Fibroblast of upper back skin (primary cell): Measurements from ENCODE around the gene ALS2.

Source experiments
- DNase-seq: peaks from one replicate; pipeline ENCODE4 v3.0.0-alpha.2; 2013

Gene ALS2

DNA sequence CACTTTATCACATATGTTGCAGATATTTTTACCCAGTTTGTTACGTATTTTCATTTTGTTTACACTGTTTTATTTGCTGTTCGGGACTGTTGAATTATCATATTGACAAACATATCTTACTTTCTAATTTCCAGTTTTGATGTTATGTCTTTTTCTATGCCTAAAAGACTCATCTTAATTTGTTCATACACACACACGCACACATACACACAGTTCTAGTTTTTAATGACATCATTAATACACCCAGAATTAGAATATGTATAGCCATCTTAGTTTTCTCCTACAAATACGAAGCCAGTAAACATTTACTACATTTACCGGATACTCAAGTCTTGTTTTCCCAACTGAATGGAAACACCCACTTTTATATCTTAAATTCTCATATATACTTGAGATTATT, 29.2 kb downstream of the ALS2 start:
- no peak for DNase-seq

DNA sequence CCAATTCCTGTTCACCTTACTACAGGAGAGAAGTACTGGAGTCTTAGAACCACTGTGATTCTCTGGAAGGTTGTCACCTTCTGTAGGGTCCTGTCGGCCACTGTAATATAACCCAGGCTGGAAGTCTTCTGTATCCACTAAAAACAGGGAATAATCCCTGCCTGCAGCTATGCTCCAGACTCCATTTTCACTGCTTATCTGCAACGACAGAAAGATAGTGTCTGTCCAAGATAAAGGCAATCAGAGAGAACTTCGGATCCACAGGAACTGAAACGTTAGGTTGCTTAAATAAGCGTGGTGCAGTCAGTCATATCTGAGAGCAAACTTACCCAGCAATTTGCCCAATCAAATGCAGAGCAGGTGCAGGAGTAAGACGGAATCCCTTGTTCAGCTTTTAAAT, 34.2 kb downstream of the ALS2 start:
- no peak for DNase-seq

DNA sequence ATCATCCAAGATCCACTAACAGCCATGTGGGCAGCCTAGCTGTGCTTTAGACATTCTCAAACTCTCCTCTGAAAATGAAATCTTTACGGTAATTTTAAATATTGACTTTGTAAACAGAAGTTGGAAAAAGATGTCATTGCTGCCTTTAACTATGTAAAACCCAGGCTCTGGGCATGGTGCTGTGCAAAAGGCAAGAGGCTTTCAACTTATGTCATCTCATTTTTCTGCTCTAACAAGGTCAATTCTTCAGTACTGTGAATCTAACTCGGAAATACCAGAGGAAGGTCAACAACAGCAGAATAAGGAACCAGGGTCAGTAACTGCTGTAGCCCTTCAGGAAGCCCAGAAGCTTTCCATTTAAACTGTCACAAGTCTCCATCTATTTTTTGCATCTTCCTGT, 45.2 kb downstream of the ALS2 start:
- DNase-seq, result no peak

DNA sequence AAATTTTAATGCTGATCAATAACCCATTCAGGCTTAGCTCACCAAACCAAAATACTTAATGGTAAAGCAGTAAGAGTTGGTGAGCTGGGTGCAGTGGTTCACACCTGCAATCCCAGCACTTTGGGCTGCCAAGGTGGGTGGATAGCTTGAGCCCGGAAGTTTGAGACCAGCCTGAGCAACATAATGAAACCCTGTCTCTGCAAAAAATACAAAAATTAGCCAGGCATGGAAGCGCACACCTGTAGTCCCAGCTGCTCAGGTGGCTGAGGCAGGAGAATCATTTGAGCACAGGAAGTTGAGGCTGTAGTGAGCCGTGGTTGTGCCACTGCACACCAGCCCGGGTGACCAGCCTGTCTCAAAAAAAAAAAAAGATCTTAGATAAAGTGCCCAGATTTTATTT, 46.6 kb downstream of the ALS2 start:
- DNase-seq, result no peak

DNA sequence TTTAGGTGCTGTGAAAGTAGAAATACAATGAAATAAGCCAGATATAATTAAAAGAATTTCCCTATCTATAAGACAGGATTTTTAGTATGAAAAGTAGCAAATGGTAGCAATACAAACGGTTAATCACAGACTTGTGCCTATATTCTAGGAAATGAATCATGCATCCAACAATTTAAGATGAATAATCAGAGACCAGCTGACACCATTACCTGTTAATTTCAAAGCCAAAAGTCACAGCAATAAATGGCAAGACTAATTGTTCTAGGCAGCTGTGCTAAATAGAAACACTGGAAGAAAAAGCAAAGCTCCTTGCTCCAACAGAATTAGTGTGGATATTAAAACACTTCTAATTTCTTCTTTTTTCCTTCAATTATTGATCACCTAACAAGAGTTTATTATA, 47.2 kb downstream of the ALS2 start:
- DNase-seq, result no peak

DNA sequence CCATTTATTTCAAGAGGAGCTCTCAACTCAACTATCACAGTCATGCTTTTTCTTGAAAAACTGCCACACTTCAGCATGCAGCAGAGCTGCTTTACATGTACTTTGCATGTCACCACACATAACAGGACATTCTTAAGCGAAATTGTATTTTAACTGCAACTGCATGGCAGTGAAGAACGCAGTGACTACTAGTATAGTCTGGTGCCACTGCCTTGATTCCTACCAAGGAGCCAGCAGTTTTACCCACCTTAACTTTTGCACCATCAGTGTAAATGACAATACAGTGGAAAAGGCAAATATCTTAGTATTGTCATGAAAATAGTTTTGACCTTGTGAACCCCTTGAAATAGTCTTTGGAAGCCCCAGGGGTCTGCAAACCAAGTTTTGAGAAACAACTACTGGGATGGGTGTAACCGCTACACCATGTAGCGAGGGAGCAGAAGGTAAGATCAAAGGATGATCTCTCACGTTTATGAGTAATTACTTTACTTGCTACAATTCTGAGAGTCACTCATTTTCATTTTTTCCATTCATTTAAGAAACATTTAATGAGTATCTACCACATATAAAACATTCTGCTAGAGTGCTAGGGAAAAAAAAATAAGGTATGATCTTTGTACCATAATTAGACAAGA, 50.0 kb downstream of the ALS2 start:
- no peak for DNase-seq

DNA sequence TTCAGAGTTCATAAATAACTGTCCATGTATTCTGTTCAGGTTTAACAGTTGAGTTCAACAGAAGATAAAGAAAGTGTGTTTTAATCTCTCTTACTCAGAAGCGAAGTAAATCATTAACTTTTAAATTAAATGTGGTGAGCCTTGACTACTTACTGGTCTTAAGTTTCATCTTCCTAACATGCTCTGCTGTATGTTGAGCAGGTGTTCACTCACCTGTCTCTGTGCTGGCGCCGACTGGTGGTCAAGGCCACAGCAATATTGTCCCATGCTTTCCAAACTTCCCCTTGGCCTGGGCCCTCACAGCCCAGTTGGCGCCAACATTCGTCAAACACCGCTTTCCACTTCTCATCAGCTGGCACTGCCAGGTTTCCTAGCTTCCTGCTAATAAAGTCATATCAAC, 65.3 kb downstream of the ALS2 start:
- no peak for DNase-seq

DNA sequence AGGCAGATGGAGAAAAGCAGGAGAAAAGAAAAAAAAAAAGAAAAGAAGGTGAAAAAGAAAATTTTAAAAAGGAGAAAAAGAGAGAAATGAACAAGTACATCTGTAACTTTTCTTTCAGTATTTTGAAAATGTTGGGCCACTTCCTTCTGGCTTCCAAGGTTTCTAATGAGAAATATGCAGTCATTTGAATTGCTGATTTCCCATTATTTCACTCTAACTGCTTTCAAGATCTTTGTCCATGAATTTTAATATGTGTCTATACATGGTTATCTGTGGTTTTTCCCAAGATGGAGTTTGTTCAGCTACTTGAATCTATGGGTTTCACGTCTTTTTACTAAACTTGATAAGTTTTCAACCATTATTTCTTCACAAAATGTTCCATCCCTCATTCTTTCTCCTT, 68.0 kb downstream of the ALS2 start:
- no peak for DNase-seq

DNA sequence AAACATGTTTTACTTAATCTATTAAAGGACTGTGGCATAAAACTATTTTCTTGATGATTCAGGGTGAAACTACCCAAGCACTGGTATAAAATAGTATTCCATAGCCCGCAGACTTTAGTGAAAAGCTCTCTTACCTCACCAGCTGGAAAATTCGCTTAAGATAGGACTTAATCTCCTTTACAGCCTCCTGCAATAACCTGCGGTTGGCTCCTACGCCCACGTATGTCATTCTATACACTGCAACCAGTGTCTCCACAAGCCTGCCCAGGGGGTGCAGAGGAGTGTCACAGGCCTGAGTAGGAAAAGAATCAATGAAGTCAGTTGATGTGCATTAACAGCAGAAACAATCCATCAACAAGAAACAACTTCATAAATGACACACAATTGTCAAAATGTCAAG, 71.0 kb downstream of the ALS2 start:
- DNase-seq, result no peak

DNA sequence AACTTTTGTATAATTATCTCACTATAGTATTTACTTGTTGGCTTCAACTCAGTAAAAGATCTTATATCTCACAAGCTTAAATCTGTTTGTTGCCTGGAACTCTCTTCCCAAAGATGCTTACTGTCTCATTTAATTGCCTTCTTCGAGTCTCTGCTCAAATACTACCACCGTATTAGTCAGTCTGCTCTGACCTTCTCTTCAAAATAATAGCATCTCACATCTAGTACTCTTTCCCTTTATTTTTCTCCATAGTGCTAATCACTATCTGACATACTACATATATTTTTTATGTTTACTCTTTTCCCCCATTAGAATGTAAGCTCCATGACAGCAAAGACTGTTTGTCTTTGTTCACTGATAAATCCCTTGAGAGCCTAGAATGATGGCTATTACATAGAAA, 71.7 kb downstream of the ALS2 start:
- no peak for DNase-seq

DNA sequence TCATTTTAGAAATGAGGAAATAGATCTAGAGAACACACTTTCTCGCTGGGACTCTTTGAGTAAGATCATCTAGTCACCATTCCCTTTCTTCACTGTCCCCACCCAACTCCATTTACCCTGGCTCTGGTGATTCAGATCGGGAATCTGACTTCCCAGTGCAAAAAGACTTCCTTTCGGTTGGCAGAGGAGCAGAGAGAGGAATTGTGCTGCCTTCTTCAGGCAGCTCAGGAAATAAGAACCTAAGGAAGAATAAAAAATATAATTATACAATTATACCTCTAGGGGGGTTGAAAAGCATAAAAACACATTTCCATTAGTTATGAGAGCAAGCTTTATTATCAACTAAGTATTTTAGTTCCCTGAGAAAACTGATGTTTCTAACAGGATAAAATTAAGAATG, 73.0 kb downstream of the ALS2 start:
- peak; percentile 71 for DNase-seq

DNA sequence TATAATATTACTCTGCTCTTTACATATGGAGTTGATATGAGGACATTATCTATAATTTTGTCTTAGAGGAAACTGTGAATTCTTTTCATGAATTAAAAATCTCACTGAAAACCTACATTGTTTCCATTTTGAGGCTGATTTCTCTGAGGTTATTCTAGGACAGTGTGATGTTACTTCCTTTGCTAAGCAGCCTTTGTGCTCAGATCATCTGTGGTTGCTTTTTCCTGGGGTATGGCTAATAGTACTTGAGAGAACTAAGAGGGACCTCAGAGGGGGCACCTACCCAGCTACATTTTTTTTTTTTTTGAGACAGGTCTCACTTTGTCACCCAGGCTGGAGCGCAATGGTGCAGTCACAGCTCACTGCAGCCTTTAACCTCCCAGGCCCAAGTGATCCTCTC, 73.6 kb downstream of the ALS2 start:
- no peak for DNase-seq

DNA sequence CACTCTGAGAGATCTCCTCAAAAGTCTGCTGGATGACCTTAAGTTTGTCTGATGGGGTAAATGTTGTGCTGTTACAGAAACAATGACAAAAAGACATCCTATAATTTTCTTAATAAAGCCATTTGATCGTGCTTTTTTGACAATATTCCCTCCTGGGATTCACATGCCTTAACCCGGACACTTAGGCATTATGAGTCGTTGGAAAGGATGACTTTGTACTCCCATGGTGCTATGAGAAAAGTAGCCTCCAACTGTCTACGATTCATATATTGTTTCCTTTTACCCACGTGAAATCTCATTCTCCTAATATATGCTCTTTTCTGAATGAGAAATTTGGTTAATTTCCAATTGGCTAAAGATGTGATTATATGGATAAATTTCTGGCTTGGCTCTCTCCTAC, 76.2 kb downstream of the ALS2 start:
- no peak for DNase-seq

DNA sequence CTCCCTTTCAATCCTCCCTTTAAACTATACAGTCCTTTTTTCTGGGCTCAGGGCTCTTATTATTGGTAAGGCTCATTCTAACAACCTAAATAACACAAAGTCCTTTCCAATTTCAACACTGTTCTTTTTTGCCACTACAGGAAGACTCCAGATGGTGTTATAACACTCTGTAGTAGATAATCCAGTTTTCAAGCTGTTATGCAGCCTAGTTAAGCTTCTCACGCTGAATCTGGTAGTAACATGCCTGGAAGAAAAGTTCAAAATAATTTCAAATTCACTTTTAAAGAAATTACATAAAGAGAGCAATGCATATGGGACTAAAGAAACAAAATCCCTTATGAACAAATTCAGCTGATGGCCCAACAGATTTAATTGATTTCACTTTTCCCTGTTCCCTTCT, 79.1 kb downstream of the ALS2 start:
- DNase-seq, result no peak

DNA sequence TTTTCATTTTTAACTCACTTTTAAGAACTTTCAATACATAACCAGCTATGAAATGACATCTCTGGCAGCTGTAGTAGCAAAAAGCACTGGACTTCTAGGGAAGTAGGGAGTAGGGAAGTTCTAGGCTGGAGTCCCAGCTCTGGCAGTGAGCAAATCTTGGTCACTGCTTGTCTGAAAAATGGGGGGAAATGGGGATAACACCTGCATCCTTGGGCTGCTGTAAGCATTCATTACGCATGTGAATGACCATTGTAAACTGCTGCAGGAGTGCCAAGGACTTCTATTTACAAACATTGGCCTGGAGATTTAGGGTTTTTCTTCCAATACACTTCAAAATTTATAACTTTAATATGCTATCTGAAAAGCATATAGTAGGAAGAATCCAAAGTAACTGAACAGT, 81.3 kb downstream of the ALS2 start:
- no peak for DNase-seq

DNA sequence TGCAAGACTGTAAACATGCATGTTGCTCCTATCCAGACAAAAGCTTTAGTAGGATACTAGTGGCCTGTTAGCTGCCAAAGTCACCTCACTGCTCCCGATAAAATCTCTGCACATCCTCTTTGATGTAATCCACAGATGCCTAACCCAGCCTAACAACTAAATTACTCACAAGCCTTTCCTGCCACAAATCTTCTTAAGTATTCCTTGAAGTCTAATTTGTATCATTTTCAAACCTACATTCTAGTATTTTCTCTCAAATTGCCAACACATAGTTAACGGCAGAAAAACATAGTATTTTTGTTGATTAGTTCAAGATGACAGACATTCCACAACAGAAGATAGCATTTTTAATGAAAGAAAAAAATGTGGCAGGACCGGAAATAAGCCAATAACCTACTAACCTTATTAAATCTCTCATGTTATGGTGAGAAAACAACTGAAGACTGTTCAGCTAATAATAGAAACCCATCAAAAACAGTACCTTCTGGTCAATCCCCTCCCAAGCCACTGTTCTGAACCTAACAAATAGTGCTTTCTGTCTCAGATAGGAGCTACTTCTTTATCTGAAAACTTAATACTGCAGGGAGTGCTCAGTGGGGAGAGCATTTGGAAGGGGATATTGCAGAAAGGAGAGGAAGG, 82.0 kb downstream of the ALS2 start, which contains the start of gene MPP4:
MPP4 (minus strand) TSS at position 57 of the 639 bp plus-strand sequence. CDS start 4,690 bp downstream, outside the sequence.
- DNase-seq, result peak; percentile 78

DNA sequence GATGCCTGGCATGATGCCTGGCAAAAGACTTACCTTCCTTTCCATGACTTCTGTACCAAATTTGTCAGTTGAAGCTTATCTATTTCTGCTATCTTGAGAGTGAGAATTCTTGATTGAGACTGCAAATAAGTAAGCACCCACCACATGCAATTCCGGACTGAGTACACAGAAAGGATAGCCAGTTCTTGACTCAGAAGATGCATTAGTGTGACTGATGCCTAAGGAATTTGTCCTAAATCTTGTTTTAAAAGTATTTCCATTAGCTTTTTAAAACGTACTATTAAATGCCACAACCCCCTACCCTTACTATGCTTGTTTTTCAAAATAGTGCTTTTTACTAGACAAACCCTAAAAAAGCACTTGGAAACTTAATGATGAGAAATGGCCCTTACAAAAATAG, 82.8 kb downstream of the ALS2 start:
- DNase-seq, result peak; percentile 88

DNA sequence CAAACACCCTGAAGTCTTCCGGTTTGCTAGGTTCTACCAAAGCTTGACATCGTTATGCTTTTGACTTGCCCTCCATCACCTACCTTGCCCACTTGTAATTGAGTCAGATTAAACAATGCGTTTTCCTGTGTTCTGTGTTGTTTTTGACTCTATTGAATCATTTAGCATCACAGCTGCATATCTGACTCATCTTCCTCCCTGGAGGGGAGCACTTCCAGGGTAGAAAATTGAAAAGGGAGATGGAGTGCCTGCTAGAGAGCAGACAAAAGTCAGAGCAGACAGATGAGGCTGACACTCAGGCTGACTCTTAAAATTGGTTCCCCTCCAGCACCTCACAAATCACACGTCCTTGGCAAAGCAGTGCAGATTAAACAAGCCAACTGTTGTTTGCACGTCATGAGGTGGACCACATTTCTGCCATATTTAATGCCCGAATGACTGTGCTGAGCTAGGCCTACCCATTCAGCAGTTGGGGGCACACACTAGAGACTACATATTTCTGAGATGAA, 84.5 kb downstream of the ALS2 start:
- peak; percentile 98 for DNase-seq

DNA sequence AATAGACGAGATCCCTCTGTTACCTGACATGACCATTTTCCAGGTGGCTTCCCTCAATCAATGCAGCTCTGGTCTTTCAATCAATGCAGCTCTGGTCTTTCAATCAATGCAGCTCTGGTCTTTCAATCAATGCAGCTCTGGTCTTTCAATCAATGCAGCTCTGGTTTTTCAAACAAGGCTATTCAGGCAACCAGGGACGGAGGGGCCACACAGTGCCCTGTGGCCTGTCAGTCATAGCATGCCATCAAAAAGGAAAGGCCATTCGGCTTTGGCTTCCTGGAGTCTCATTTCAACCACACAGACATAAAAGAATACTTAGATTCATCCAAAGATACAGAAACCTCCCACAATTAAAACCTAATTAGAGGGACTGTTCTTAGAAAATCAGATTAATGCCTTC, 95.6 kb downstream of the ALS2 start:
- DNase-seq, result no peak

DNA sequence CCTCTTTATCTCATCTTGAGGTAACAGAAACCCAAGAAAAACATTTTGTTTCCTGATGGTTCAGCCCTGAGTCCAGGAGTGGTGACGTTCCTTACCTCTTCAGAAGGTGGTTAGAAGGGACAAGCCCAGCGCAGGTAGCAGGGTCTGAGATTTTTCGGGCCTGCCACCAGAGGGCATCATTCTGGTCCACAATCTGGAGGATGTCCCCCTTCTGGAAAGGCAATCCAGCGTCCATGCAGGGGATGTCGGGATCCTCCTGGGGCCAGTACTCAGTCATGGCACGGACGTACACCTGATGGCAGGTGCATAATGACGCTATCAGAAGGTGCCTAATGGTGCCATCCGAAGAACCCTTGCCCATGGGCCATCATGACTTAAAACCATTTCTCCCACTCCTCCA, 100.0 kb downstream of the ALS2 start:
- no peak for DNase-seq

DNA sequence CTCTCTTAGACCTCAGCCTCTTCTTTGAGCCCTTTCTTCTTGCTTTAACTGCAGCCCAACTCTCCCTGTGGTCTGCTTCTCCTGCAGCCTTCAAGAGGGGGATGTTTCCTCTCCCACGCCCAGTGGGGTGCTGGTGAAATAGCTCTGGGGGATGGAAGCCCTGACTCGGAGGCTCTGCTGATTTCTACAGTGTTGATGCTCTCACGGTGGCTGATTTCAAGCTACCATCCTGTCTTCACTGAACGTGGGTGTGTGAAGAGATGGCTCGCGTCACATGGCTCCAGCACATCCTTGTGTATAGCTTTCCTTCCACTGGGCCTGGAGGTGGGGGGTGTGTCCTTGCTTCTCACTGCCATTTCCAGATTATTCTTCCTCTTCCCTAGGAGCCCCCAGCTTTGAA, 102.3 kb downstream of the ALS2 start:
- DNase-seq, result no peak

DNA sequence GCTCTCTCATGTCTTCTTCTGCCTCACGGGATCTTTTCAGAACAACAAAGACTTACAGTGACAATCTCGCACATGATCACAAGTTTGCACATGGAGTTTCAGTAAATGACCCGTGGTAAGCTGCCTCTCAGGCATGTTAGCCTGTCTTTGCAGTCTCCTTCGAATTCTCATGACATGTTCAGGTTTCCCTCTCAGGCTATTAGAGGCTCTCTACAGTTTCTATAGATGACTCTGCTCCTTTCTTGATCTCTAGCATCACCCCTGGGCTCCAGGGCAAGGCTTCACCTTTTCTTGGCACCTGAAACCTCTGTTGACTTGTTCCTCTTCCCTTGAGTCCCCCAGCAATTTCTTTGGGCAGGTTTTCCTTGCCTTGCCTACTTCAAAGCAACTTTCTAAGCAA, 105.3 kb downstream of the ALS2 start:
- DNase-seq, result no peak

DNA sequence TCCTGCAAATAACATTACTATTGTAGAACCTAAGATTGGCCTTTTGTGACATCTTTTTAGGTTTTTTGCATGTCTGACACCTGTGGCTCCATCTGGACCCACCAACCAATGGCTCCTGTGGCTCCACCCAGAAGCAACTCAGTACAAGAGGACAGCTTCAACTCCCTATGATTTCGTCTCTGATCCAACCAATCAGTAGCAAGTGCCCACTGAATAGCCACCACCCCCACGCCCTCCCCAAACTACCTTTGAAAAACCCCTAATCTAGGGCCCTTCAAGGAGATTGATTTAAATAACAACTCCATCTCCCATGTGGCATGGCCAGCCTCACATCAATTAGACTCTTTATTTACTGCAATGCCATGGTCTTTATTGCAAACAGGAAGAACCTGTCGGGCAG, 105.9 kb downstream of the ALS2 start:
- no peak for DNase-seq

DNA sequence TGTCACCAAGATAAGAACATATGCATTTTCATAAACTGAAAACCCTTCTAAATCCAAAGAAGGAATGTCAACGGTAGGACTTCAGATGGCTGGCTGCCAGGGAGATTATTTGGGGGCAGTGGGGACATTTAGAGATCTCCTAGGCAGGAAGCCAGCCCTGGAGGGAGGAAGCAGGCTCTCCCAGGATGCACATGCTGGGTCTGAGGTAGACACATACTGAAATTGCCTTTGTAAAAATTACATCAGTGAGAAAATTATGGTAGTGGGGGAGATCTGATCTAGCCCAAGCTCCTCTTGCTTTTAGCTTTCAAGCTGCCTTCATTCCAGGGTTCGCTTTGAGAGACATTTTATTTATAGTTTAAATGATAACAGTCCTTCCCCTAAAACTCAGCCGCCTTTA, 106.4 kb downstream of the ALS2 start:
- DNase-seq, result no peak

DNA sequence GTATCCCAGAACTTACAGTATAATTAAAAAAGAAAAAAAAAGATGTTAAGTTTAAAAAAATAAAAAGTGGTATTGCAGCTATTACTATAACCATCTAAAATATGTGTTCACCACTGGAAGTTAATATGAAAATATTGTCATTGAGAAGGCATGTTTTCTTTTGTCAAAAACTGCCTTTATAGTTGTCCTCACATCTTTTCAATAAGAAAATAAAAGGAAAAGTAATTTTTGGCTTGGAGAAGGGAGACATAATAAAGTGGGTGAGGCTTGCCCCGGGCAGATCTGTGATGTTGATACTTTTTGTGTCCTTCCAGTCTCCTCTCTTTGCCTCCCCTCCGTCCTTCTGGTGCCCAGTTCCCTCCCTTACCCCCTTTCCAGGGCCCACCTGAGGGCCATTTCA, 107.2 kb downstream of the ALS2 start:
- no peak for DNase-seq
